Measurements from ENCODE around the gene OVCA2.

OVCA2 gene

GRCh38 chr17:2056206-2057174 lies 14.7 kb downstream of the OVCA2 start:
- no peak overlapping the region for H2AFZ ChIP-seq (ENCODE audit: low read depth)
- no peak overlapping the region for H3K27ac ChIP-seq
- H4K20me1 ChIP-seq (ENCODE audit: insufficient read depth) = no peaks in the 10 kb centered on the region
- H3K9ac ChIP-seq = no peak overlapping the region
- no peak overlapping the region for H3K4me3 ChIP-seq (IDR thresholded peaks at IDR 0.05; ENCODE audit: insufficient read depth, low read depth, low read length)
- H3K36me3 ChIP-seq (ENCODE audit: insufficient read depth) = no peaks in the 10 kb centered on the region
- TF ChIP-seq CTCF (conservative IDR thresholded peaks at IDR 0.05; ENCODE audit: low read depth, low read length) = no peak
- H3K79me2 ChIP-seq (ENCODE audit: insufficient read depth, low read depth) = no peaks in the 10 kb centered on the region
- H3K4me1 ChIP-seq (ENCODE audit: low read depth, poor library complexity, severe bottlenecking) = no peaks in the 10 kb centered on the region
- H3K27me3 ChIP-seq (ENCODE audit: insufficient read depth, low read depth) = peaks cover 5% of the 10 kb centered on the region; the same call in 1 of the 2 replicates
- no peak overlapping the region for H3K4me2 ChIP-seq

- Histone ChIP-seq H3K4me1 (ENCODE audit: low read depth, poor library complexity, severe bottlenecking) (no peaks in the 10 kb centered on the region), H3K36me3 (ENCODE audit: insufficient read depth) (no peaks in the 10 kb centered on the region), H3K79me2 (ENCODE audit: insufficient read depth, low read depth) (no peaks in the 10 kb centered on the region), H3K27ac (no peak overlapping the region), H3K27me3 (ENCODE audit: insufficient read depth, low read depth) (no peaks in the 10 kb centered on the region), H2AFZ (ENCODE audit: low read depth) (no peak overlapping the region), H4K20me1 (ENCODE audit: insufficient read depth) (no peaks in the 10 kb centered on the region), H3K9ac (no peak overlapping the region), H3K4me3 (IDR thresholded peaks at IDR 0.05; ENCODE audit: insufficient read depth, low read depth, low read length) (no peak overlapping the region), H3K4me2 (no peak overlapping the region)
- no peak for TF ChIP-seq CTCF (conservative IDR thresholded peaks at IDR 0.05; ENCODE audit: low read depth, low read length)
These were observed 15.4 kb downstream of the OVCA2 start for GRCh38 chr17:2057175-2057759.

GRCh38 chr17:2057760-2058585 lies 16.2 kb downstream of the OVCA2 start:
- Histone ChIP-seq H3K79me2 (ENCODE audit: insufficient read depth, low read depth) (no peaks in the 10 kb centered on the region), H3K4me2 (no peak overlapping the region), H3K9ac (no peak overlapping the region), H2AFZ (ENCODE audit: low read depth) (no peak overlapping the region), H3K27ac (no peak overlapping the region), H4K20me1 (ENCODE audit: insufficient read depth) (no peaks in the 10 kb centered on the region), H3K4me3 (IDR thresholded peaks at IDR 0.05; ENCODE audit: insufficient read depth, low read depth, low read length) (no peak overlapping the region), H3K36me3 (ENCODE audit: insufficient read depth) (no peaks in the 10 kb centered on the region), H3K4me1 (ENCODE audit: low read depth, poor library complexity, severe bottlenecking) (no peaks in the 10 kb centered on the region), H3K27me3 (ENCODE audit: insufficient read depth, low read depth) (no peaks in the 10 kb centered on the region)
- no peak for TF ChIP-seq CTCF (conservative IDR thresholded peaks at IDR 0.05; ENCODE audit: low read depth, low read length)

Measured in KMS-11 (cell line).